ENCODE data around the gene LCAT. TPM values are rescaled to one million over a fixed set of nuclear protein-coding genes. Genes with fewer than 3 reads are reported as not detected.

Gene LCAT
- total RNA-seq, 1 donor from 2014 or later, result 17.0 TPM

GRCh38 chr16:67935402-67936123 is 8.4 kb downstream of the LCAT start:
- CTCF ChIA-PET, result interaction anchor here (1.0 to 4.0 kb wide), 5 partner anchors 38 to 105 kb away, joined by 3 to 28 read pairs (median 5); no protein-coding TSS in a partner anchor
- H3K4me3 Mint-ChIP-seq, result peak overlapping the region; percentile 99
- H3K27ac Mint-ChIP-seq, result peak overlapping the region; percentile 98
- TF ChIP-seq CTCF (IDR thresholded peaks at IDR 0.05), result no peak
- ATAC-seq (ENCODE audit: low read depth) (peak; percentile 89), DNase-seq (peak; percentile 85)
- POLR2A ChIA-PET, result interaction anchor here (0.5 to 3.4 kb wide), 39 partner anchors 9 to 797 kb away, joined by 3 to 30 read pairs (median 4); partner anchors contain the start of genes ATP6V0D1, CARMIL2, DDX28 and DPEP2
- intact Hi-C loops (cut with micrococcal nuclease), result loop anchor here (1.0 to 2.0 kb wide), 13 partner anchors 33 to 373 kb away; partner anchors contain the start of genes ACD, CTCF, DDX28 and DUS2
- no peaks in the 10 kb centered on the region for H3K9me3 Mint-ChIP-seq
- H3K36me3 Mint-ChIP-seq (ENCODE audit: low read depth), result peaks cover 54% of the 10 kb centered on the region
- no peaks in the 10 kb centered on the region for H3K27me3 Mint-ChIP-seq
- H3K4me1 Mint-ChIP-seq, result peaks cover 31% of the 10 kb centered on the region

DNA sequence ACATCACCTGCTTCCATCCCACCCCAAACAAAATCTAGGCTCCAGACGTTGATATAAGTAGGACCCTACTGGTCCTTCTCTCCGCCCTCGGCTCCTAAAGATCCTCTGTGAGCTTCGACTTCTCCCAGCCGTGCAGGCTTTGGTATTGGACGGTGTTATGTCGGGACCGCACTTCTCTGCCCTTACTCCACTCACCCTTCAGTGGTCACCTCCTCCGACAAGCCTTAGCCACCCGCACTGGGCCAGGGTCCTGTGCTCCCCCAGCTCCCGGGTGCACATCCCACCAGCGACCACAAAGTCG is 8.9 kb downstream of the LCAT start:
- intact Hi-C loops (cut with micrococcal nuclease), result loop anchor here (1.0 kb wide), 6 partner anchors 42 to 373 kb away; partner anchors contain the start of genes ACD, CTCF, NFATC3 and NUTF2

DNA sequence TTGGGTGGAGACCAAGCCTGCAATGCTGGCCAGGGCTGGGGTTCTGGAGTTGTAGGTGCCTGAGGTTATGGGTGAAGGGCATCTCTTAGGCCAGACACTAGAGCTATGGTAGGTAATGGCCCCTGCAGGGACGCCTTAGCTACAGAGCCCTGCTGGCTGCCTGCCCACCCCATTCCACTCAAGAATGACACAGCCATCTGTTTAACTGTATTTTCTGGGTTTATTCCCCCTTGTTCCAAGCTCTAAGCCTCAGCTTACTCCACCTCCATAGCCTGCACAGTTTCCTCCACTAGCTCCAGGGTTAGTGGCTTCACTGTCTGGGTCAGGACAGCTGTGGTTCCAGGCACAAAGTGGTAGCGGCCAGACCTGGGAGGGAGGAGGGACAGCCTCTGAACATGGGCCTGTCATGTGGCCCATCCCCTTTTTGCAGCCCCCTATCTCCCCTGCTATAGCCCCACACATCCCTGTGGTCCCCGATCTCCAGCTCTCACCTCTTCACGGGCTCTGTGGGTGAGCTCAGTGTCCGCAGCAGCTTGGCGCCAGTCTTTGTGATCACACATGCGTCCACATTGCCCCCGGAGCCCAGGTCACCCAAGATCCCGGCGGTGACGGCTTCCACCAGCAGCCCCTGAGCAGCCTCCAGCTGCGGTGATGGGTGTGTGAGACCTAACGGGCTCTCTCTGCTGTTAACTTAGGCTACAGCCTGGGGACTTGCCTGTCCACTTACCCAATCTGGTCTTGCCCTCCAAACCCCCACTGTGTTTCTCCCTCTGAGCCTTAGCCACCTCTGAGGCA is 9.4 kb downstream of the LCAT start:
- TF ChIP-seq CTCF (IDR thresholded peaks at IDR 0.05), result no peak
- no peak for ATAC-seq (ENCODE audit: low read depth)
- DNase-seq, result no peak
- Mint-ChIP-seq H3K4me1 (peaks cover 22% of the 10 kb centered on the region), H3K4me3 (peak overlapping the region; percentile 99), H3K27ac (peak overlapping the region; percentile 98), H3K9me3 (no peaks in the 10 kb centered on the region), H3K36me3 (ENCODE audit: low read depth) (peaks cover 62% of the 10 kb centered on the region), H3K27me3 (no peaks in the 10 kb centered on the region)
- ChIA-PET POLR2A (interaction anchor here (0.5 to 3.4 kb wide), 11 partner anchors 9 to 453 kb away, joined by 3 to 28 read pairs (median 4); partner anchors contain the start of genes ATP6V0D1, CARMIL2, DDX28 and DUS2), CTCF (interaction anchor here (1.4 to 4.0 kb wide), 3 partner anchors 87 to 262 kb away, joined by 4 to 28 read pairs (median 5); no protein-coding TSS in a partner anchor)
- intact Hi-C loops (cut with micrococcal nuclease), result loop anchor here (1.0 kb wide), 6 partner anchors 41 to 372 kb away; partner anchors contain the start of genes ACD, CTCF, NFATC3 and NUTF2

More for the DNA sequence above, 8.9 kb downstream of the LCAT start:
- Mint-ChIP-seq H3K36me3 (ENCODE audit: low read depth) (peaks cover 58% of the 10 kb centered on the region), H3K27ac (peak overlapping the region; percentile 98), H3K4me1 (peaks cover 26% of the 10 kb centered on the region), H3K27me3 (no peaks in the 10 kb centered on the region), H3K4me3 (peak overlapping the region; percentile 99), H3K9me3 (no peaks in the 10 kb centered on the region)
- TF ChIP-seq CTCF (IDR thresholded peaks at IDR 0.05), result no peak
- POLR2A ChIA-PET, result interaction anchor here (0.6 to 3.4 kb wide), 33 partner anchors 9 to 454 kb away, joined by 3 to 30 read pairs (median 5); partner anchors contain the start of genes ATP6V0D1, CARMIL2, DDX28 and DPEP2
- DNase-seq (no peak), ATAC-seq (ENCODE audit: low read depth) (no peak)
- CTCF ChIA-PET, result interaction anchor here (1.0 to 4.0 kb wide), 4 partner anchors 38 to 106 kb away, joined by 3 to 28 read pairs (median 4); no protein-coding TSS in a partner anchor

GRCh38 chr16:67933805-67934204 is 10.1 kb downstream of the LCAT start:
- POLR2A ChIA-PET, result interaction anchor here (0.5 to 0.6 kb wide), 2 partner anchors 14 to 441 kb away, joined by 3 read pairs; no protein-coding TSS in a partner anchor
- no peak overlapping the region for H3K4me3 Mint-ChIP-seq
- H3K27ac Mint-ChIP-seq, result no peak overlapping the region
- intact Hi-C loops (cut with micrococcal nuclease), result no loop called here
- no peak for ATAC-seq (ENCODE audit: low read depth)
- H3K4me1 Mint-ChIP-seq, result peaks cover 23% of the 10 kb centered on the region
- H3K27me3 Mint-ChIP-seq, result no peaks in the 10 kb centered on the region
- CTCF ChIA-PET, result interaction anchor here (1.4 to 4.0 kb wide), 2 partner anchors 107 to 261 kb away, joined by 4 to 28 read pairs; no protein-coding TSS in a partner anchor
- H3K9me3 Mint-ChIP-seq, result no peaks in the 10 kb centered on the region
- DNase-seq, result no peak
- TF ChIP-seq CTCF (IDR thresholded peaks at IDR 0.05), result no peak
- H3K36me3 Mint-ChIP-seq (ENCODE audit: low read depth), result peaks cover 67% of the 10 kb centered on the region

All from activated B cell treated with CpG ODN at 0.5 μM for 24 hours (primary cell).